OCI-LY1 (cell line): ENCODE results near the gene ANAPC2.

ENCODE experiments used
- H2AFZ ChIP-seq: fragments of 200-600 bp; sonication (generic), shearing (Covaris generic); 2 replicates; pipeline ENCODE4 v1.6.0; 2014; ENCODE audit warnings: antibody characterized with exemption, mild to moderate bottlenecking, low read length
- H3F3A ChIP-seq: fragments of 200-600 bp; sonication (generic), shearing (Covaris generic); 2 replicates; pipeline ENCODE4 v1.6.0; 2014; ENCODE audit warnings: mild to moderate bottlenecking, antibody characterized with exemption, low read length, moderate library complexity; ENCODE audit not compliant: insufficient read depth
- H3K27ac ChIP-seq: fragments of 200-600 bp; sonication (generic); 2 replicates; pipeline ENCODE4 v1.5.1; 2014; ENCODE audit warnings: low read length, mixed run types, mild to moderate bottlenecking, low read depth; ENCODE audit not compliant: poor library complexity, severe bottlenecking
- H3K27me3 ChIP-seq: fragments of 200-600 bp; sonication (generic); 2 replicates; pipeline ENCODE4 v1.6.0; 2014; ENCODE audit warnings: antibody characterized with exemption, mild to moderate bottlenecking, low read length, moderate library complexity; ENCODE audit not compliant: insufficient read depth
- H3K36me3 ChIP-seq: fragments of 200-600 bp; sonication (generic); 2 replicates; pipeline ENCODE4 v1.6.1; 2014; ENCODE audit warnings: mild to moderate bottlenecking, antibody characterized with exemption, low read length, moderate library complexity, mixed read lengths; ENCODE audit not compliant: insufficient read depth
- H3K4me1 ChIP-seq: fragments of 200-600 bp; sonication (generic); 2 replicates; pipeline ENCODE4 v1.5.1; 2014; ENCODE audit warnings: mild to moderate bottlenecking, low read length, moderate library complexity; ENCODE audit not compliant: insufficient read depth, severe bottlenecking
- H3K4me2 ChIP-seq: fragments of 200-600 bp; sonication (generic), shearing (Covaris generic); 2 replicates; pipeline ENCODE4 v1.6.1; 2014; ENCODE audit warnings: low read length
- H3K4me3 ChIP-seq: fragments of 200-600 bp; sonication (generic); 2 replicates; pipeline ENCODE4 v1.5.1; 2014; ENCODE audit warnings: low read length, low read depth, mild to moderate bottlenecking, mixed read lengths; ENCODE audit not compliant: poor library complexity, severe bottlenecking
- H3K79me2 ChIP-seq: fragments of 200-600 bp; shearing (Covaris generic); 2 replicates; pipeline ENCODE4 v1.6.1; 2016; ENCODE audit warnings: mixed run types, low read length, mixed read lengths; ENCODE audit not compliant: insufficient read depth
- H3K9ac ChIP-seq: fragments of 200-600 bp; sonication (generic), shearing (Covaris generic); 2 replicates; pipeline ENCODE4 v1.6.1; 2014; ENCODE audit warnings: mild to moderate bottlenecking, low read length, mixed read lengths
- H3K9me2 ChIP-seq: fragments of 200-600 bp; sonication (generic), shearing (Covaris generic); 2 replicates; pipeline ENCODE4 v1.6.1; 2014; ENCODE audit warnings: low read depth, mild to moderate bottlenecking, low read length, mixed read lengths
- H3K9me3 ChIP-seq: fragments of 200-600 bp; shearing (Covaris generic); 2 replicates; pipeline ENCODE4 v1.6.1; 2014; ENCODE audit warnings: low read length, mixed read lengths
- H4K20me1 ChIP-seq: fragments of 200-600 bp; sonication (generic), shearing (Covaris generic); 2 replicates; pipeline ENCODE4 v1.6.0; 2016; ENCODE audit warnings: mild to moderate bottlenecking, low read length; ENCODE audit not compliant: insufficient read depth
- EZH2 ChIP-seq: fragments of 200-600 bp; sonication (generic), shearing (Covaris generic); IDR thresholded peaks from 2 replicates; pipeline ENCODE4 v1.8.0; 2017; ENCODE audit warnings: borderline replicate concordance, mixed run types, mild to moderate bottlenecking, antibody characterized with exemption, low read length, moderate library complexity, mixed read lengths
- TF ChIP-seq, protein P1 (sequence below): fragments of 200-600 bp; sonication (generic), shearing (Covaris generic); IDR thresholded peaks from 2 replicates; pipeline ENCODE4 v1.5.1; 2017; ENCODE audit warnings: mild to moderate bottlenecking, antibody characterized with exemption, low read length, moderate library complexity, mixed read lengths

The ANAPC2 gene

DNA sequence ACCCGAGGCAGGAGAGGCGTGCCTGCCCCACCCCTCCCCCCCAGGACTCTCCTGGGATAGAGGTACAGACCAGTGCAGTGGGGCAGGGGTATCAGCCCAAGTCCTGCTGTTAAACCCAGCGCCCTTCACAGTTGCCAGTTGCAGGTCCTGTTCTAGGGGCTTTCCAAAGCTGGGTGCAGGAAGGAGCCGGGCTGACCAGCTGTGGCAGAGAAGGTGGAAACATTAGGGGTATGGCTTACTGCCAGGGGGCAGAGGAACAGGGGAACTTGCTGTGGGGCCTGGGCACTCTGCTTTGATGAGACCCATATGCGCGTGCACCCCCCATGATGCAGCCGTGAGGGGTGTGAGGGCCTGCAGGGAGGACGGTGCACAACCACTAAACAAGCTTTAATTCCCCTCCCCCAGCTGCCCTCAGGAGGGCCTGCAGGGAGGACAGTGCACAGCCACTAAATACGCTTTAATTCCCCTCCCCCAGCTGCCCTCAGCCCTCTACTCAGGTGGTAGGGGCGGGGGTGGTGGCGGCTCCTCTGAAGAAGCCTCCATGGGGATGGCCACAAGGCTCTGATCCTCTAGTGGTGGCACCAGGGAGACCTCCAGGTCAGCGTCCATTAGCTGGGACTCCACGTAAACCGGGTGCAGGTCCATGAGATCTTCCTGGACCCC is 17.7 kb downstream of the ANAPC2 start:
- no peak overlapping the region for H3K27ac ChIP-seq
- H3K9me3 ChIP-seq: no peaks in the 10 kb centered on the region
- H3K79me2 ChIP-seq: no peaks in the 10 kb centered on the region
- H3K27me3 ChIP-seq: peaks cover 16% of the 10 kb centered on the region
- no peak overlapping the region for H3K4me3 ChIP-seq
- no peak overlapping the region for H2AFZ ChIP-seq
- H3K4me1 ChIP-seq: peaks cover 21% of the 10 kb centered on the region
- H3K36me3 ChIP-seq: no peaks in the 10 kb centered on the region
- H3F3A ChIP-seq: no peaks in the 10 kb centered on the region
- no peaks in the 10 kb centered on the region for H4K20me1 ChIP-seq
- TF ChIP-seq, protein P1, sequence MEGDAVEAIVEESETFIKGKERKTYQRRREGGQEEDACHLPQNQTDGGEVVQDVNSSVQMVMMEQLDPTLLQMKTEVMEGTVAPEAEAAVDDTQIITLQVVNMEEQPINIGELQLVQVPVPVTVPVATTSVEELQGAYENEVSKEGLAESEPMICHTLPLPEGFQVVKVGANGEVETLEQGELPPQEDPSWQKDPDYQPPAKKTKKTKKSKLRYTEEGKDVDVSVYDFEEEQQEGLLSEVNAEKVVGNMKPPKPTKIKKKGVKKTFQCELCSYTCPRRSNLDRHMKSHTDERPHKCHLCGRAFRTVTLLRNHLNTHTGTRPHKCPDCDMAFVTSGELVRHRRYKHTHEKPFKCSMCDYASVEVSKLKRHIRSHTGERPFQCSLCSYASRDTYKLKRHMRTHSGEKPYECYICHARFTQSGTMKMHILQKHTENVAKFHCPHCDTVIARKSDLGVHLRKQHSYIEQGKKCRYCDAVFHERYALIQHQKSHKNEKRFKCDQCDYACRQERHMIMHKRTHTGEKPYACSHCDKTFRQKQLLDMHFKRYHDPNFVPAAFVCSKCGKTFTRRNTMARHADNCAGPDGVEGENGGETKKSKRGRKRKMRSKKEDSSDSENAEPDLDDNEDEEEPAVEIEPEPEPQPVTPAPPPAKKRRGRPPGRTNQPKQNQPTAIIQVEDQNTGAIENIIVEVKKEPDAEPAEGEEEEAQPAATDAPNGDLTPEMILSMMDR: no peak
- no peak for TF ChIP-seq EZH2
- no peak overlapping the region for H3K4me2 ChIP-seq
- H3K9me2 ChIP-seq: no peaks in the 10 kb centered on the region
- no peak overlapping the region for H3K9ac ChIP-seq

DNA sequence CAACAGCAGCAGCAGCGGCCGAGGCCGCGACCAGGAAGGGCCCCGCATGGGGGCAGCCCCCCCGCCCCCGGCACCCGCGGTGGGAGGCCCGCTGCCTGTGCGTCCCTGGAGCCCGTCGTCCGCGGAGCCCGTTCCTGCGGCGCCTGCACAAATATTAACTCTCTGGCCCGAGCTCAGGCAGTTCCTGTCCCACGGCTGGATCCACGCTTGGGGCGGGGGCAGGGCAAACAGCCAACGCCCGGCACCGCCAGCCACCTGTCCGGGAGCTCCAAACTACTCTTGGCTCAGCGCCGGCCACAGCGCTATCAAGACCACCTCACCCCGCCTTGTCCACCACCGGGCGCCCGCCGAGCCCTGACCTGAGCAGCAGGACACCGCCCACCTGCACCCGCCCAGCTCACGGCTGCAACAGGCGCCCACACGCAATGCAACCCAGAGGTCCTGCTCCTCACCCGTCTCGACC is 18.4 kb downstream of the ANAPC2 start, which contains the start of gene LRRC26:
Gene LRRC26 (minus strand): TSS at position 156 of the 463 bp plus-strand sequence. CDS start 108 bp downstream, at position 48.
- H3K9me2 ChIP-seq: no peaks in the 10 kb centered on the region
- H3K4me3 ChIP-seq: peak within 1 kb of the TSS; percentile 30
- H3K4me2 ChIP-seq: peak within 1 kb of the TSS; percentile 43
- H3K79me2 ChIP-seq: no peaks in the 10 kb centered on the region
- peaks cover 16% of the 10 kb centered on the region for H3K27me3 ChIP-seq
- H3K9me3 ChIP-seq: no peaks in the 10 kb centered on the region
- H3K9ac ChIP-seq: no peak within 1 kb of the TSS; the same call in 1 of the 2 replicates
- no peak within 1 kb of the TSS for H2AFZ ChIP-seq
- no peak within 1 kb of the TSS for H3K27ac ChIP-seq
- no peak for TF ChIP-seq EZH2
- TF ChIP-seq, protein P1: no peak
- H3F3A ChIP-seq: no peaks in the 10 kb centered on the region
- peaks cover 17% of the 10 kb centered on the region for H3K4me1 ChIP-seq
- no peaks in the 10 kb centered on the region for H3K36me3 ChIP-seq
- no peaks in the 10 kb centered on the region for H4K20me1 ChIP-seq

- peaks cover 11% of the 10 kb centered on the region for H3K4me1 ChIP-seq
- H3K9ac ChIP-seq: no peak overlapping the region; the same call in 1 of the 2 replicates
- no peaks in the 10 kb centered on the region for H3K9me3 ChIP-seq
- TF ChIP-seq, protein P1: no peak
- TF ChIP-seq EZH2: no peak
- no peak overlapping the region for H3K27ac ChIP-seq
- H3K9me2 ChIP-seq: no peaks in the 10 kb centered on the region
- no peaks in the 10 kb centered on the region for H4K20me1 ChIP-seq
- H2AFZ ChIP-seq: no peak overlapping the region
- H3K27me3 ChIP-seq: peaks cover 14% of the 10 kb centered on the region
- H3K79me2 ChIP-seq: no peaks in the 10 kb centered on the region
- H3K36me3 ChIP-seq: no peaks in the 10 kb centered on the region
- no peaks in the 10 kb centered on the region for H3F3A ChIP-seq
- H3K4me2 ChIP-seq: peak overlapping the region; percentile 43
- peak overlapping the region; percentile 30 for H3K4me3 ChIP-seq
These were observed 19.2 kb downstream of the ANAPC2 start for GRCh38 chr9:137168904-137169856.
